GM19324 (cell line): Measurements from ENCODE around the gene RBFOX2.
"Not testable (repeated sequence)": the region's sequence is repeated elsewhere in the genome, so short reads cannot be mapped to it uniquely, and the experiment has no call there.

Source experiments
- ATAC-seq: cut with Tn5 transposase; IDR thresholded peaks from one replicate; pipeline ENCODE4 v1.9.1; 2021; ENCODE audit warnings: mild to moderate bottlenecking, moderate library complexity; ENCODE audit not compliant: unreplicated experiment, low FRiP score

Gene RBFOX2

GRCh38 chr22:35841907-35842518 is 186.6 kb downstream of the RBFOX2 start:
- no peak for ATAC-seq

GRCh38 chr22:35840302-35840739 is 188.3 kb downstream of the RBFOX2 start:
- no peak for ATAC-seq

- ATAC-seq = no peak
Observed at GRCh38 chr22:35839841-35840301, 188.8 kb downstream of the RBFOX2 start.

- ATAC-seq = no peak
Observed at GRCh38 chr22:35838855-35839576, 189.6 kb downstream of the RBFOX2 start.

- no peak for ATAC-seq
Observed at GRCh38 chr22:35837101-35837727, 191.4 kb downstream of the RBFOX2 start.

GRCh38 chr22:35835998-35836691 is 192.5 kb downstream of the RBFOX2 start:
- no peak for ATAC-seq

- ATAC-seq = no peak
Observed at GRCh38 chr22:35835267-35835997, 193.2 kb downstream of the RBFOX2 start.

GRCh38 chr22:35834061-35834460 is 194.6 kb downstream of the RBFOX2 start:
- no peak for ATAC-seq

- ATAC-seq = no peak
Observed at GRCh38 chr22:35830305-35830704, 198.3 kb downstream of the RBFOX2 start.

- no peak for ATAC-seq
Observed at GRCh38 chr22:35824256-35824655, 204.4 kb downstream of the RBFOX2 start.

- no peak for ATAC-seq
Observed at GRCh38 chr22:35821654-35822053, 207.0 kb downstream of the RBFOX2 start.

GRCh38 chr22:35819421-35819820 is 209.2 kb downstream of the RBFOX2 start:
- no peak for ATAC-seq

- no peak for ATAC-seq
Observed at GRCh38 chr22:35818897-35819296, 209.7 kb downstream of the RBFOX2 start.

- ATAC-seq = no peak
Observed at GRCh38 chr22:35812600-35812999, 216.0 kb downstream of the RBFOX2 start.

GRCh38 chr22:35811670-35812069 is 217.0 kb downstream of the RBFOX2 start:
- ATAC-seq = no peak

GRCh38 chr22:35809816-35810215 is 218.8 kb downstream of the RBFOX2 start:
- no peak for ATAC-seq

- no peak for ATAC-seq
Observed at GRCh38 chr22:35808377-35808776, 220.2 kb downstream of the RBFOX2 start.

GRCh38 chr22:35806668-35807067 is 222.0 kb downstream of the RBFOX2 start:
- not testable (repeated sequence) for ATAC-seq

- ATAC-seq = no peak
Observed at GRCh38 chr22:35805466-35805865, 223.2 kb downstream of the RBFOX2 start.

GRCh38 chr22:35804421-35804820 is 224.2 kb downstream of the RBFOX2 start:
- ATAC-seq = no peak
